MCF 10A (cell line): ENCODE results near the gene IGSF8. TPM values are rescaled to one million over a fixed set of nuclear protein-coding genes. Genes with fewer than 3 reads are reported as not detected.

Experiments
- BruUV-seq: library from RNA; stranded (reverse); fragments of 400-500 nt; replicated peaks from 2 replicates; lab custom pipeline; 2021; lab: Mats Ljungman, UMichigan
- CTCF ChIA-PET: fragments of 300-600 bp; sonication (Branson Sonifier 250); formaldehyde crosslinking; extraction: SDS; loops from one replicate; lab custom pipeline; 2021; ENCODE audit warnings: antibody characterized with exemption, inconsistent platforms; lab: Yijun Ruan, JAX
- POLR2A ChIA-PET: fragments of 300-600, 350-650 bp; sonication (Branson Sonifier 250); formaldehyde crosslinking; extraction: SDS; loops from one replicate; lab custom pipeline; 2020; ENCODE audit warnings: antibody characterized with exemption, inconsistent platforms; lab: Yijun Ruan, JAX
- DNase-seq: peaks from one replicate; pipeline ENCODE4 v3.0.0-alpha.2; 2018; ENCODE audit not compliant: unreplicated experiment
- H3K27ac Mint-ChIP-seq: one replicate; pipeline ENCODE4 v1.8.0; 2022; ENCODE audit warnings: mild to moderate bottlenecking, low read depth, mixed read lengths; ENCODE audit not compliant: unreplicated experiment
- H3K27me3 Mint-ChIP-seq: one replicate; pipeline ENCODE4 v1.8.0; 2022; ENCODE audit warnings: mixed read lengths; ENCODE audit not compliant: insufficient read depth, unreplicated experiment
- H3K36me3 Mint-ChIP-seq: one replicate; pipeline ENCODE4 v1.8.0; 2022; ENCODE audit warnings: mild to moderate bottlenecking, moderate library complexity, mixed read lengths; ENCODE audit not compliant: insufficient read depth, unreplicated experiment
- H3K4me1 Mint-ChIP-seq: one replicate; pipeline ENCODE4 v1.8.0; 2022; ENCODE audit warnings: mixed read lengths; ENCODE audit not compliant: insufficient read depth, unreplicated experiment
- H3K4me3 Mint-ChIP-seq: one replicate; pipeline ENCODE4 v1.8.0; 2022; ENCODE audit warnings: mild to moderate bottlenecking, moderate library complexity, mixed read lengths; ENCODE audit not compliant: unreplicated experiment
- H3K9me3 Mint-ChIP-seq: one replicate; pipeline ENCODE4 v1.8.0; 2022; ENCODE audit warnings: mixed read lengths; ENCODE audit not compliant: unreplicated experiment
- intact Hi-C: fragments of 100-400 bp; cut with micrococcal nuclease; formaldehyde crosslinking; loops from 2 replicates; pipeline ENCODE4 v1.14.1; 2022
- total RNA-seq: library from RNA; stranded (reverse); gene quantifications from 2 replicates; pipeline ENCODE4 v1.2.3, GENCODE V29; 2022
- TF ChIP-seq, protein P1 (sequence below): fragments of 200-600 bp; IDR thresholded peaks from one replicate; pipeline ENCODE4 v1.8.0; 2022; ENCODE audit warnings: antibody characterized with exemption, mild to moderate bottlenecking; ENCODE audit not compliant: unreplicated experiment

The IGSF8 gene
- total RNA-seq, 1 experiment from 2014 or later, result 13.8 TPM

DNA sequence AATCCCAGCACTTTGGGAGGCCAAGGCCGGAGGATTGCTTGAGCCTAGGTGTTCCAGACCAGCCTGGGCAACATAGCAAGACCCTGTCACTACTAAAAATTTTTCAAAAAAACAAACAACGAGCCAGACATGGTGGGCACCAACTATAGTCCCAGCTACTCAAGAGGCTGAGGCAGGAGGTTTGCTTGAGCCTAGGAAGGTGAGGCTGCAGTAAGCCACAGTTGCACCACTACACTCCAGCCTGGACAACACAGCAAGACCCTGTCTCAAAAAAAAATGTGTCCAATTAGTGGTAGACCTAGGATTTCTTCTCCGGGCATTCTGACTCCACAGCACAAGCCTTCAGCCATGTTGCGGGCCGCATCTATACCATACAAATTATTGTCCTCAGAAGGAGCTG, 6.7 kb upstream of the IGSF8 start:
- ChIA-PET POLR2A (interaction anchor here (1.5 to 1.7 kb wide), 2 partner anchors 19 to 156 kb away, joined by 5 to 6 read pairs; no protein-coding TSS in a partner anchor), CTCF (interaction anchor here (0.7 to 13.2 kb wide), 16 partner anchors 9 to 310 kb away, joined by 3 to 243 read pairs (median 32); partner anchors contain the start of genes CASQ1 and DCAF8)
- Mint-ChIP-seq H3K9me3 (no peaks in the 10 kb centered on the region), H3K27ac (no peak overlapping the region), H3K36me3 (no peaks in the 10 kb centered on the region), H3K4me3 (no peak overlapping the region), H3K4me1 (peaks cover 18% of the 10 kb centered on the region), H3K27me3 (no peaks in the 10 kb centered on the region)
- DNase-seq, result no peak
- no TSS peak for BruUV-seq
- intact Hi-C loops, result no loop called here
- TF ChIP-seq, protein P1, sequence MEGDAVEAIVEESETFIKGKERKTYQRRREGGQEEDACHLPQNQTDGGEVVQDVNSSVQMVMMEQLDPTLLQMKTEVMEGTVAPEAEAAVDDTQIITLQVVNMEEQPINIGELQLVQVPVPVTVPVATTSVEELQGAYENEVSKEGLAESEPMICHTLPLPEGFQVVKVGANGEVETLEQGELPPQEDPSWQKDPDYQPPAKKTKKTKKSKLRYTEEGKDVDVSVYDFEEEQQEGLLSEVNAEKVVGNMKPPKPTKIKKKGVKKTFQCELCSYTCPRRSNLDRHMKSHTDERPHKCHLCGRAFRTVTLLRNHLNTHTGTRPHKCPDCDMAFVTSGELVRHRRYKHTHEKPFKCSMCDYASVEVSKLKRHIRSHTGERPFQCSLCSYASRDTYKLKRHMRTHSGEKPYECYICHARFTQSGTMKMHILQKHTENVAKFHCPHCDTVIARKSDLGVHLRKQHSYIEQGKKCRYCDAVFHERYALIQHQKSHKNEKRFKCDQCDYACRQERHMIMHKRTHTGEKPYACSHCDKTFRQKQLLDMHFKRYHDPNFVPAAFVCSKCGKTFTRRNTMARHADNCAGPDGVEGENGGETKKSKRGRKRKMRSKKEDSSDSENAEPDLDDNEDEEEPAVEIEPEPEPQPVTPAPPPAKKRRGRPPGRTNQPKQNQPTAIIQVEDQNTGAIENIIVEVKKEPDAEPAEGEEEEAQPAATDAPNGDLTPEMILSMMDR, result no peak

DNA sequence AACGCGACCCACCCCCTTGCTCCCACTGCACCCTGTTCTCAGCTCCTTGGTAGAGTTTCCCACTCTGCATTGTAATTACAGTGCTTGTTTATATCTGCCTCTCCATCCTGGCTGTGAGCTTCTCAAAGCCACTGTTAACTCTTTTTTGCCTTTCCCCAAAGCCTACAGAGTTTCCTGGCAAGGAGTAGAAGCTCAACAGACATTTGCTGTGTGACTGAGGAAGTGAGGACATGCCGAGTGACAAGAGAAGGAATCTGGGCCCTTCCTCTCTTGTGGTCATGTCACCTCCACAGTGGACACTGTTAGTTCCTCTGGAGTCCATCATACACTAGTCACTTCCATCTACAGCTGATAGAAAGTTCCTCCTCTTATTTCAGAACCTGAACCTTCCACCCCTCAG, 6.1 kb upstream of the IGSF8 start:
- Mint-ChIP-seq H3K4me1 (peaks cover 18% of the 10 kb centered on the region), H3K27me3 (no peaks in the 10 kb centered on the region), H3K4me3 (no peak overlapping the region), H3K36me3 (no peaks in the 10 kb centered on the region), H3K9me3 (no peaks in the 10 kb centered on the region), H3K27ac (no peak overlapping the region)
- intact Hi-C loops, result no loop called here
- TF ChIP-seq, protein P1, result no peak
- no peak for DNase-seq
- ChIA-PET POLR2A (interaction anchor here (0.8 to 1.5 kb wide), 5 partner anchors 20 to 157 kb away, joined by 4 to 5 read pairs (median 4); no protein-coding TSS in a partner anchor), CTCF (interaction anchor here (0.7 to 13.2 kb wide), 20 partner anchors 8 to 311 kb away, joined by 3 to 243 read pairs (median 8); partner anchors contain the start of genes CASQ1 and DCAF8)
- no TSS peak for BruUV-seq

DNA sequence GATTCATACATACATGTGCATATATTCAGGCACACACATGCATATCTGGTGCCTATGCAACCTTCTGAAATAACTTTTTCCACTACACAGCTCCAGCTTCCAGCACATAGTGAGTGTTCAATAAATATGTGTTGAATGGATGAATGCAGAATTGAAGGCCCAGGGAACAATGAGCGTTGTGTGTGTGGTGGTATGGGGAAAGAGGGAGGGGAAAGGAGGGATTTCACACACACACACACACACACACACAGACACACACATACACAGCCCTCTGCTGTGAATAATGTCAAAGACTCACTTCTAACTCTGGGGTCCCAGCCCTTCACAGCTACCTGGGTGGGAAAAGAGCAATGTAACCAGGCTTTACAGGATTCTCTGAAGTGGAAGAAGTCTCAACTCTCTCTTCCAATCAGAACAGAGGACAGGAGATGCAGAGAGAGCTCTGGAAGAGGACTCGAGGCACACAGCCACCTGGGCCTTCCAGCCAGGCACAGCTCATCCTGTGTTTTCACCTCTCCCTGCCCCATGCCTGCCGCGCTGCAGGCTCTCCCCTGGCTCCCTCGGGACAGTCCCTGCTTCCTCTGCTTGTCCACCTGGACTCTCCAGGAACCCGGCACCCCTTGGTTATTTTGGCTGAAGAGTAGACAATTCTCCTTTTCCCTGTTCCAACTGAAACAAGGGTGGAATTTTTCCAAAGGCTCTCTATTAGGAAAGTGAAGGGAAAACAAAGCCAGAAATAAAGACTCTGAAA, 5.4 kb upstream of the IGSF8 start:
- H3K4me1 Mint-ChIP-seq, result peaks cover 15% of the 10 kb centered on the region
- H3K27ac Mint-ChIP-seq, result no peak overlapping the region

More for the DNA sequence above, 5.4 kb upstream of the IGSF8 start:
- ChIA-PET POLR2A (interaction anchor here (0.7 to 1.4 kb wide), 9 partner anchors 14 to 157 kb away, joined by 3 to 7 read pairs (median 4); no protein-coding TSS in a partner anchor), CTCF (interaction anchor here (0.5 to 13.2 kb wide), 22 partner anchors 14 to 906 kb away, joined by 3 to 243 read pairs (median 6); partner anchors contain the start of genes CASQ1, DCAF8 and PEA15)
- no peaks in the 10 kb centered on the region for H3K9me3 Mint-ChIP-seq
- no peak for DNase-seq
- no peaks in the 10 kb centered on the region for H3K27me3 Mint-ChIP-seq
- no TSS peak for BruUV-seq
- intact Hi-C loops, result no loop called here
- TF ChIP-seq, protein P1, result no peak
- H3K4me3 Mint-ChIP-seq, result no peak overlapping the region
- H3K36me3 Mint-ChIP-seq, result no peaks in the 10 kb centered on the region
